ENCODE data around the gene ZP2. TPM values are rescaled to one million over a fixed set of nuclear protein-coding genes. Genes with fewer than 3 reads are reported as not detected.

ZP2 gene
- total RNA-seq, 1 donor from 2014 or later, result not detected

DNA sequence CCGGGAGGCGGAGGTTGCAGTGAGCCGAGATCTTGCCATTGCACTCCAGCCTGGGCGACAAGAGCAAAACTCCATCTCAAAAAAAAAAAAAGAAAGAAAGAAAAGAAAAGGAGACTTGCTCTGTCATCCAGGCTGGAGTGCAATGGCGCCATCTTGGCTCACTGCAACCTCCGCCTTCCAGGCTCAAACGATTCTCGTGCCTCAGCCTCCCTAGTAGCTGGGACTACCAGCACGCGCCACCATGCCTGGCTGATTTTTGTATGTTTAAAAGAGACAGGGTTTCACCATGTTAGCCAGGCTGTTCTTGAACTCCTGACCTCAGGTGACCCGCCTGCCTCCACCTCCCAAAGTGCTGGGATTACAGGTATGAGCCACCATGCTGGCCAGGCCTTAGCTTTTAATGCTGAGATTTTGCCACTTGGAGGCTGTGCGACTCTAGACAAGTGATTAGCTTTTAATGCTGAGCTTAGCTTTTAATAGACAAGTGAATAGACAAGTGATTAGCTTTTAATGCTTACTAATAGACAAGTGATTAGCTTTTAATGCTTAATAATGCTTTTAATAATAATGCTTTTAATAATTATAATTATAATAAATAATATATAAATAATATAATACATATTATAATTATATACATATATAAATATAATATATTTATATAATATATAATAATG, 43.3 kb downstream of the ZP2 start:
- H3K27ac Mint-ChIP-seq, result no peak overlapping the region
- ATAC-seq (ENCODE audit: low read depth) (no peak), DNase-seq (no peak)
- no peak overlapping the region for H3K4me3 Mint-ChIP-seq
- POLR2A ChIA-PET, result no interaction called here
- H3K9me3 Mint-ChIP-seq, result no peaks in the 10 kb centered on the region
- intact Hi-C loops (cut with micrococcal nuclease), result loop anchor here (2.0 kb wide), 1 partner anchor 15 kb away; no protein-coding TSS in a partner anchor
- no peaks in the 10 kb centered on the region for H3K27me3 Mint-ChIP-seq
- peaks cover 54% of the 10 kb centered on the region for H3K36me3 Mint-ChIP-seq (ENCODE audit: low read depth)
- CTCF ChIA-PET, result no interaction called here
- TF ChIP-seq, protein P1, sequence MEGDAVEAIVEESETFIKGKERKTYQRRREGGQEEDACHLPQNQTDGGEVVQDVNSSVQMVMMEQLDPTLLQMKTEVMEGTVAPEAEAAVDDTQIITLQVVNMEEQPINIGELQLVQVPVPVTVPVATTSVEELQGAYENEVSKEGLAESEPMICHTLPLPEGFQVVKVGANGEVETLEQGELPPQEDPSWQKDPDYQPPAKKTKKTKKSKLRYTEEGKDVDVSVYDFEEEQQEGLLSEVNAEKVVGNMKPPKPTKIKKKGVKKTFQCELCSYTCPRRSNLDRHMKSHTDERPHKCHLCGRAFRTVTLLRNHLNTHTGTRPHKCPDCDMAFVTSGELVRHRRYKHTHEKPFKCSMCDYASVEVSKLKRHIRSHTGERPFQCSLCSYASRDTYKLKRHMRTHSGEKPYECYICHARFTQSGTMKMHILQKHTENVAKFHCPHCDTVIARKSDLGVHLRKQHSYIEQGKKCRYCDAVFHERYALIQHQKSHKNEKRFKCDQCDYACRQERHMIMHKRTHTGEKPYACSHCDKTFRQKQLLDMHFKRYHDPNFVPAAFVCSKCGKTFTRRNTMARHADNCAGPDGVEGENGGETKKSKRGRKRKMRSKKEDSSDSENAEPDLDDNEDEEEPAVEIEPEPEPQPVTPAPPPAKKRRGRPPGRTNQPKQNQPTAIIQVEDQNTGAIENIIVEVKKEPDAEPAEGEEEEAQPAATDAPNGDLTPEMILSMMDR (IDR thresholded peaks at IDR 0.05), result no peak
- peaks cover 2% of the 10 kb centered on the region for H3K4me1 Mint-ChIP-seq

DNA sequence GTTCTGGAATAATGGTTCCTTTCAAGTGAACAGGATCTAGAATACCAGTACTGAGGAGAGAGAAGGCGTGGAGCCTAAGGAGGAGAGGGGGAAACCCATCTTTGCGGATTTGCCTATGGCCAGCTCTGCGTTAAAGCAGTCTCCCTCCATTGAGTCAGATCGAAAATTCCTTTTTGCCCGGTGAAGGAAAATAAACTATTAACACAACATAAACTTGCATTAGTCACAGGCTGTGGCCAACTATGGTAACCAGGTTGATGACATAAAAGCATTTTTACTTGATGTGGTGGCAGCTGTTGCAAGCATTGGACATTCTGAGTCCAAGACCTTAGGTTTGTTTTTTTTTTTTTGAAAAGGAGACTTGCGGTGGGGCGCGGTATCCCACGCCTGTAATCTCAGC, 44.0 kb downstream of the ZP2 start:
- TF ChIP-seq, protein P1 (IDR thresholded peaks at IDR 0.05), result no peak
- no peaks in the 10 kb centered on the region for H3K9me3 Mint-ChIP-seq
- DNase-seq (no peak), ATAC-seq (ENCODE audit: low read depth) (no peak)
- intact Hi-C loops (cut with micrococcal nuclease), result loop anchor here (2.0 kb wide), 1 partner anchor 15 kb away; no protein-coding TSS in a partner anchor
- CTCF ChIA-PET, result no interaction called here
- H3K4me3 Mint-ChIP-seq, result no peak overlapping the region
- POLR2A ChIA-PET, result no interaction called here
- H3K4me1 Mint-ChIP-seq, result peaks cover 2% of the 10 kb centered on the region
- peaks cover 52% of the 10 kb centered on the region for H3K36me3 Mint-ChIP-seq (ENCODE audit: low read depth)
- no peaks in the 10 kb centered on the region for H3K27me3 Mint-ChIP-seq
- no peak overlapping the region for H3K27ac Mint-ChIP-seq

DNA sequence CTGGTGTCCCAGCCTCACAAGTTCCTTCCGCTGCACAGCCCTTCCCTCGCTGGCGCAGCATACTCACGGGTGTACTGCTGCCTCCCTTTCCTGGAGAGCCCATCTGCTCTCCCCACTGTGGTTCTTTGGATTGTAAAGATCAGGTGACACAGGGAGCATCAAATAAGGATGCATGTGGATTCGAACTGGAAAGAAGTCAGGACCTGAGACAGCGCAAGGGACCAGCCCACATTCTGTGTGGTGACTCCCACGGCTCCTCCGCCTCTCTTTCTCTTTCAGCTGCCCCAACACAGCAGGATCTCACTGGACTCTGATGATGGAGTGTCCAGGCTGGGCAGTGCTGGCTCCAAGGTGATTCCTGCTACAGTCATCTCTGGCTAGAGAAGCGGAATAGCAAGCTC, 44.8 kb downstream of the ZP2 start:
- Mint-ChIP-seq H3K9me3 (no peaks in the 10 kb centered on the region), H3K36me3 (ENCODE audit: low read depth) (peaks cover 53% of the 10 kb centered on the region), H3K4me1 (peaks cover 2% of the 10 kb centered on the region), H3K4me3 (no peak overlapping the region), H3K27me3 (no peaks in the 10 kb centered on the region), H3K27ac (no peak overlapping the region)
- DNase-seq (no peak), ATAC-seq (ENCODE audit: low read depth) (no peak)
- POLR2A ChIA-PET, result no interaction called here
- TF ChIP-seq, protein P1 (IDR thresholded peaks at IDR 0.05), result no peak
- intact Hi-C loops (cut with micrococcal nuclease), result loop anchor here (2.0 kb wide), 1 partner anchor 14 kb away; no protein-coding TSS in a partner anchor
- CTCF ChIA-PET, result no interaction called here

DNA sequence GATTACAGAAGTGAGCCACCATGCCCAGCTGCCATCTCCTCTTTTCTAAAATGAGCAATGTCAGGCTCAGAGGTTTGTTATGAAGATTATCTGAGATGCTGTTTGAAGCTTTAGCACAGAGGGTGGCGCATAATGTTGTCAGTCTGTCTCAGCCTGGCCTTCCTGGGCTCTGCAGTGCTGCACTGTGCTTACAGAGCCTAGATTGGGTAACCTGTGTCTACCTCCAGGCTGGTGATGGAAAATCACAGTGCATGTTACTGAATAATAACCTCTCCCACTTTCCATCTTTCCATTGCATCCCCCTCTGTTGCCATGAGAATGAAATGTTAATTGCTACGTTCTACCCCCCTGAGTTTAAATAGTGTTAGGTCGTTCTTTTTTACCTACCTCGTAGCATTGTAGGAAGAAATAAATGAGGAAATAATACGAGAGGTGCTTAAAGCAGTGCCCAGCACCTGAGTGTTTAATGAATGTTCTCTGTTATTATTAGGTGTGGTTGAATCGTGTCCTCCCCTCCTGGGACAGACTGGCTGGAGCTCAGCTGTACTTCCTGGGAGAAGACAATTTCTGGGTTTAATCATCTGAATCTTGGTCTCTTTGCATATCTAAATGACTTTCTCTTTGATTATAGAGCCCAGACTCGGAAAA, 46.7 kb downstream of the ZP2 start:
- Mint-ChIP-seq H3K4me1 (peaks cover 8% of the 10 kb centered on the region), H3K36me3 (ENCODE audit: low read depth) (peaks cover 45% of the 10 kb centered on the region), H3K4me3 (no peak overlapping the region), H3K27ac (no peak overlapping the region), H3K9me3 (no peaks in the 10 kb centered on the region), H3K27me3 (no peaks in the 10 kb centered on the region)
- ChIA-PET CTCF (no interaction called here), POLR2A (no interaction called here)
- TF ChIP-seq, protein P1 (IDR thresholded peaks at IDR 0.05), result no peak
- no peak for DNase-seq
- ATAC-seq (ENCODE audit: low read depth), result no peak
- intact Hi-C loops (cut with micrococcal nuclease), result no loop called here

DNA sequence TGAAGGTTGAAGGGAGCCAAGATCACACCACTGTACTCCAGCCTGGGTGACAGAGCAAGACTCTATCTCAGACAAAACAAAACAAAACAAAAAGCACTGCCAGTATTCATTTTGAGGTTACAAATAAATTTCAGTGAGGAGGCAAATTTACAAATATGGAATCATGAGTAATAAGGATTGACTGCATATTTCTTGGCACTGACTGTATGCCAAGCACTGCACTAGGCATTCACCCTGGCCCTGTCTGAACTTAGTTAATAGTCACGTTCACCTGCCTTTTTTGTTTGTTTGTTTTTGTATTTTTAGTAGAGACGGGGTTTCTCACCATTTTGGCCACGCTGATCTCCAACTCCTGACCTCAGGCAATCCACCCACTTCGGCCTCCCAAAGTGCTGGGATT, 47.8 kb downstream of the ZP2 start:
- POLR2A ChIA-PET, result no interaction called here
- Mint-ChIP-seq H3K9me3 (no peaks in the 10 kb centered on the region), H3K4me1 (peaks cover 9% of the 10 kb centered on the region), H3K36me3 (ENCODE audit: low read depth) (peaks cover 45% of the 10 kb centered on the region), H3K27ac (no peak overlapping the region), H3K4me3 (no peak overlapping the region), H3K27me3 (no peaks in the 10 kb centered on the region)
- CTCF ChIA-PET, result no interaction called here
- intact Hi-C loops (cut with micrococcal nuclease), result no loop called here
- no peak for ATAC-seq (ENCODE audit: low read depth)
- DNase-seq, result no peak
- TF ChIP-seq, protein P1 (IDR thresholded peaks at IDR 0.05), result no peak
